Ovary (tissue), 9 donors: ENCODE measurements around the gene SLIT3. TPM values are rescaled to one million over a fixed set of nuclear protein-coding genes. Genes with fewer than 3 reads are reported as not detected.

Experiments used
- DNase-seq, 5 donors: peaks; one replicate each; pipeline ENCODE4 v3.0.0-alpha.2; 2019 to 2020
- H3K27ac ChIP-seq, 2 donors: fragments of 200-600 bp; one replicate each; pipeline versions ENCODE4 v1.5.1 to v1.8.0; 2019 to 2022
- H3K27me3 ChIP-seq: fragments of 200-600 bp; one replicate; pipeline ENCODE4 v1.8.0; 2022
- H3K36me3 ChIP-seq: fragments of 200-600 bp; sonication (generic); one replicate; pipeline ENCODE4 v1.5.1; 2019
- H3K4me1 ChIP-seq: one replicate; pipeline ENCODE4 v1.8.1; 2013; ENCODE audit warnings: mild to moderate bottlenecking, moderate library complexity; ENCODE audit not compliant: insufficient read depth
- H3K4me3 ChIP-seq: fragments of 200-600 bp; sonication (generic); one replicate; pipeline ENCODE4 v1.5.1; 2017
- H3K9me3 ChIP-seq, 2 donors: fragments of 200-600 bp in 1 of 2; sonication (generic) in 1 of 2; one replicate each; pipeline versions ENCODE4 v1.5.1 to v1.8.1; 2013 to 2019; ENCODE audit warnings: mild to moderate bottlenecking in 1 of 2, moderate library complexity in 1 of 2
- CTCF ChIP-seq, 3 donors: fragments of 450-650 bp in 2 of 3; fragments of 200-600 bp in 1 of 3; IDR thresholded peaks; one replicate each; pipeline versions ENCODE4 v1.5.1 to v1.8.0; 2016 to 2022; ENCODE audit warnings: antibody characterized with exemption in 3 of 3, mild to moderate bottlenecking in 1 of 3
- EP300 ChIP-seq: sonication (generic); formaldehyde crosslinking; IDR thresholded peaks from one replicate; pipeline ENCODE4 v1.6.1; 2017; ENCODE audit warnings: antibody characterized with exemption
- POLR2A ChIP-seq: fragments of 450-650 bp; IDR thresholded peaks from one replicate; pipeline ENCODE4 v1.6.1; 2017; ENCODE audit warnings: antibody characterized with exemption, mild to moderate bottlenecking, moderate library complexity
- WGBS, 3 donors: extraction: QIAGEN DNeasy Blood & Tissue Kit in 1 of 3; methylation state at CpG; one replicate each; pipeline versions ENCODE4 v1.1.5 to v1.1.7; 2013 to 2017; 5-methylcytosine and 5-hydroxymethylcytosine counted together
- intact Hi-C, 4 donors: fragments of 100-400 bp; cut with DNase I; formaldehyde crosslinking; loops; one replicate each; pipeline versions ENCODE4 v1.11.0 to v1.15.1; 2022 to 2023
- polyA plus RNA-seq, 2 donors: library from polyadenylated mRNA; stranded (reverse); fragments of 200-250 nt in 1 of 2; fragments of 350-450 nt in 1 of 2; fragmentation: Illumina TruSeq in 1 of 2; extraction: RNeasy Lipid Tissue Mini Kit (QIAGEN cat#74804) in 1 of 2; gene quantifications; one replicate each; pipeline ENCODE4 v1.2.3, GENCODE V29; 2013 to 2014
- total RNA-seq, 7 donors: library from RNA; depleted of rRNA in 2 of 7; stranded (reverse); fragments of >200 nt in 2 of 7; fragmentation: NEBNext Ultra II Directional in 3 of 7; extraction: Animal tissue kit (Norgen Biotek cat#: 25700) in 3 of 7; gene quantifications; one replicate each; pipeline versions ENCODE4 v1.1.0 to v1.2.4, GENCODE V29; 2016 to 2023
- donor health status: DM: no; HTN: no; CAD: no; lungs with moderate emphysema.
- donor health status: DM: no; HTN: no; CAD: no.
- donor health status: Bipolar disorder and iron deficiency.
- donor health status: DM: yes; HTN: yes; CAD: no.
- donor health status: DM: no; HTN: no; CAD: no.
- donor health status: DM: yes; HTN: yes; CAD: no.

SLIT3 gene
- total and polyA plus RNA-seq, 9 donors: 10.3 to 106 (median 24.4) TPM

- no peak overlapping the region for H3K4me3 ChIP-seq
- TF ChIP-seq POLR2A (no peak), EP300 (no peak)
- H3K36me3 ChIP-seq: no peaks in the 10 kb centered on the region
- no peaks in the 10 kb centered on the region for H3K9me3 ChIP-seq
- H3K4me1 ChIP-seq: peaks cover 1% of the 10 kb centered on the region
- 91 to 95% (median 95%) methylated on average over 2 of the region's 2 CpGs for WGBS, 3 donors
- intact Hi-C loops: no loop called here
- H3K27me3 ChIP-seq: no peaks in the 10 kb centered on the region
- DNase-seq: no peak
- no peak overlapping the region for H3K27ac ChIP-seq
Observed at GRCh38 chr5:168879331-168879730, 421.6 kb downstream of the SLIT3 start.

- Histone ChIP-seq H3K9me3 (no peaks in the 10 kb centered on the region), H3K4me3 (no peak overlapping the region), H3K36me3 (no peaks in the 10 kb centered on the region), H3K4me1 (no peaks in the 10 kb centered on the region), H3K27ac (no peak overlapping the region), H3K27me3 (no peaks in the 10 kb centered on the region)
- intact Hi-C loops: no loop called here
- TF ChIP-seq POLR2A: no peak
- TF ChIP-seq CTCF (IDR thresholded peaks at IDR 0.05): no peak
- TF ChIP-seq EP300: no peak
- 80 to 87% (median 85%) methylated on average over 10 of the region's 10 CpGs for WGBS, 3 donors
- no peak for DNase-seq
Observed at GRCh38 chr5:168878135-168878745, 422.7 kb downstream of the SLIT3 start.

- no peaks in the 10 kb centered on the region for H3K27me3 ChIP-seq
- H3K9me3 ChIP-seq: no peaks in the 10 kb centered on the region
- H3K27ac ChIP-seq: no peak overlapping the region
- no peaks in the 10 kb centered on the region for H3K4me1 ChIP-seq
- 31 to 68% (median 50%) methylated on average over 11 of the region's 11 CpGs for WGBS, 3 donors
- intact Hi-C loops: no loop called here
- no peak for DNase-seq
- TF ChIP-seq CTCF (IDR thresholded peaks at IDR 0.05): no peak
- TF ChIP-seq POLR2A: no peak
- no peak for TF ChIP-seq EP300
- no peak overlapping the region for H3K4me3 ChIP-seq
- H3K36me3 ChIP-seq: no peaks in the 10 kb centered on the region
Observed at GRCh38 chr5:168877132-168877892, 423.6 kb downstream of the SLIT3 start.

GRCh38 chr5:168876419-168876818, 424.5 kb downstream of the SLIT3 start:
- no peaks in the 10 kb centered on the region for H3K27me3 ChIP-seq
- WGBS, 3 donors: 92 to 98% (median 97%) methylated on average over 3 of the region's 3 CpGs
- no peak overlapping the region for H3K27ac ChIP-seq
- H3K4me3 ChIP-seq: no peak overlapping the region
- TF ChIP-seq EP300 (no peak), POLR2A (no peak), CTCF (IDR thresholded peaks at IDR 0.05) (no peak)
- no peaks in the 10 kb centered on the region for H3K4me1 ChIP-seq
- H3K9me3 ChIP-seq: no peaks in the 10 kb centered on the region
- DNase-seq: no peak
- intact Hi-C loops: no loop called here
- no peaks in the 10 kb centered on the region for H3K36me3 ChIP-seq

- TF ChIP-seq EP300 (no peak), POLR2A (no peak), CTCF (IDR thresholded peaks at IDR 0.05) (no peak)
- intact Hi-C loops: no loop called here
- Histone ChIP-seq H3K36me3 (no peaks in the 10 kb centered on the region), H3K27me3 (no peaks in the 10 kb centered on the region), H3K9me3 (no peaks in the 10 kb centered on the region), H3K4me1 (no peaks in the 10 kb centered on the region), H3K27ac (no peak overlapping the region), H3K4me3 (no peak overlapping the region)
- no peak for DNase-seq
- WGBS, 3 donors: 39 to 44% (median 41%) methylated on average over 5 of the region's 5 CpGs
Observed at GRCh38 chr5:168875832-168876231, 425.1 kb downstream of the SLIT3 start.
